GM18520 (cell line): ENCODE measurements around the gene EHBP1.
A peak's percentile ranks its signal among the peaks of the same experiment; 100 is the strongest.

ENCODE experiments used
- ATAC-seq: cut with Tn5 transposase; IDR thresholded peaks from one replicate; pipeline ENCODE4 v1.9.1; 2021; ENCODE audit not compliant: unreplicated experiment

EHBP1 gene

GRCh38 chr2:62705007-62705829 is at the start of gene EHBP1:
Gene EHBP1, plus strand, starts transcription at chr2:62705713. Its CDS starts 1,479 bp downstream, at chr2:62707192.
- peak; percentile 94 for ATAC-seq

GRCh38 chr2:62657783-62658182 is 47.7 kb upstream of the EHBP1 start:
- no peak for ATAC-seq

GRCh38 chr2:62658891-62659290 is 46.6 kb upstream of the EHBP1 start:
- ATAC-seq, result no peak

GRCh38 chr2:62660087-62660486 is 45.4 kb upstream of the EHBP1 start:
- peak; percentile 79 for ATAC-seq

- no peak for ATAC-seq
Observed at GRCh38 chr2:62660582-62661262, 44.8 kb upstream of the EHBP1 start.

- ATAC-seq, result no peak
Observed at GRCh38 chr2:62661263-62661635, 44.3 kb upstream of the EHBP1 start.

- no peak for ATAC-seq
Observed at GRCh38 chr2:62662131-62662530, 43.4 kb upstream of the EHBP1 start.

- no peak for ATAC-seq
Observed at GRCh38 chr2:62662554-62662953, 43.0 kb upstream of the EHBP1 start.

GRCh38 chr2:62663411-62663810 is 42.1 kb upstream of the EHBP1 start:
- no peak for ATAC-seq

- ATAC-seq, result no peak
Observed at GRCh38 chr2:62663920-62664795, 41.4 kb upstream of the EHBP1 start.

GRCh38 chr2:62665446-62665845 is 40.1 kb upstream of the EHBP1 start:
- no peak for ATAC-seq

GRCh38 chr2:62669180-62669579 is 36.3 kb upstream of the EHBP1 start:
- ATAC-seq, result no peak

- ATAC-seq, result no peak
Observed at GRCh38 chr2:62672601-62673000, 32.9 kb upstream of the EHBP1 start.

- ATAC-seq, result no peak
Observed at GRCh38 chr2:62675062-62675461, 30.5 kb upstream of the EHBP1 start.

GRCh38 chr2:62685256-62685655 is 20.3 kb upstream of the EHBP1 start:
- no peak for ATAC-seq

- no peak for ATAC-seq
Observed at GRCh38 chr2:62686012-62686685, 19.4 kb upstream of the EHBP1 start.

- ATAC-seq, result no peak
Observed at GRCh38 chr2:62687636-62688035, 17.9 kb upstream of the EHBP1 start.

- ATAC-seq, result no peak
Observed at GRCh38 chr2:62688771-62689170, 16.7 kb upstream of the EHBP1 start.

- ATAC-seq, result no peak
Observed at GRCh38 chr2:62691186-62691585, 14.3 kb upstream of the EHBP1 start.

- no peak for ATAC-seq
Observed at GRCh38 chr2:62692225-62692624, 13.3 kb upstream of the EHBP1 start.

GRCh38 chr2:62698653-62699052 is 6.9 kb upstream of the EHBP1 start:
- no peak for ATAC-seq
